Mononuclear cell (primary cell): ENCODE data around the gene IZUMO4. TPM values are rescaled to one million over a fixed set of nuclear protein-coding genes. Genes with fewer than 3 reads are reported as not detected.
"Not testable (repeated sequence)": the region's sequence is repeated elsewhere in the genome, so short reads cannot be mapped to it uniquely, and the experiment has no call there.

Experiments
- H3K27me3 ChIP-seq: 2 replicates; pipeline ENCODE4 v1.6.0; 2011; ENCODE audit warnings: low read length, control low read depth; ENCODE audit not compliant: insufficient read depth
- H3K4me1 ChIP-seq: 2 replicates; pipeline ENCODE4 v1.5.1; 2011; ENCODE audit warnings: mild to moderate bottlenecking, low read length, control low read depth; ENCODE audit not compliant: insufficient read depth
- H3K4me3 ChIP-seq: 2 replicates; pipeline ENCODE4 v1.5.1; 2011; ENCODE audit warnings: mild to moderate bottlenecking, low read length, moderate library complexity
- H3K9me3 ChIP-seq: 2 replicates; pipeline ENCODE4 v1.5.1; 2011; ENCODE audit warnings: low read depth, mild to moderate bottlenecking, control low read depth, low read length
- total RNA-seq: library from RNA; depleted of rRNA; stranded (reverse); fragments of >200 nt; gene quantifications from one replicate; pipeline ENCODE4 v1.2.3, GENCODE V29; 2012

IZUMO4 gene
- total RNA-seq, 1 donor, result 2.9 TPM

DNA sequence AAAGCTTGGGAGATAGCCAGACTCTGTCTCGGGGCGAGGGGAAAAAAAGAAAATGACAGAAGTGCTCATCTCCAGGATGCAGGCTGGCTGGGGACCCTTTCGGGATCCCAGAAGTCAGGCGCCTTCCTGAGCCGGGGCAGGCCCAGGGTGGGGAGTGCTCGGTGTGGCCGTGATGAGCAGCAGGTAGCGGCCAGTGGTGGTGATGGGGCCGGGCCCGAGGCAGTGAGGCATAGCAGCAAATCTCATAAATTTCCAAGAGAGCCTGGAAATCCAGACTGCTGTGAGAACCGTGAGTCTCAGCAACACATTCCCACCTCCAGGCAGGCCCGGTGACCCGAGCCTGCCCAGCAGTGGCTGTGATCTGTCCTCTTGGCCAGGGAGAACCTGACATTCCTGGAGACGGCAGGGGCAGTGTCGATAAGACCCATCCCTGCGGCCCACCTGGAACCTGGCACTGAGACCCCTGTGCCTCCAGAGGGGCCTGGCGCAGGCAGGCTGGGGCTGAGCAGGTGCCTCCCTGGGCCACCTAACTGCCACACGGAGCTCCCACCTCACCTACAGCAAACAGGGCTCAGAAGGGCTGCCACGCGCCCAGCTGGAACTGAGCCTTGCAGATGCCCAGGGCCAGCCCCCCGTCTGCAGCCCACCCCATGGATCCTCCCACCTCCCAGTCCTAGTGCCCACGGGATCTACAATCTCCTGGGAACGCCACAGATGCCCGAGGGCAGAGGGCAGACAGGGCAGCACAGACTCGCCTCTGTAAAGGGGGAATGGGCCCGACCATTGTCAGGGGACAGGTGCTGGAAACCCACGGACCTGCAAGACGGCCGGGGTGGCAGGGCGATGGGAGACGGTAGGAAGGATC is 23.4 kb downstream of the IZUMO4 start:
- no peak overlapping the region for H3K4me3 ChIP-seq
- H3K9me3 ChIP-seq, result no peaks in the 10 kb centered on the region
- H3K27me3 ChIP-seq, result no peaks in the 10 kb centered on the region
- H3K4me1 ChIP-seq, result no peaks in the 10 kb centered on the region

DNA sequence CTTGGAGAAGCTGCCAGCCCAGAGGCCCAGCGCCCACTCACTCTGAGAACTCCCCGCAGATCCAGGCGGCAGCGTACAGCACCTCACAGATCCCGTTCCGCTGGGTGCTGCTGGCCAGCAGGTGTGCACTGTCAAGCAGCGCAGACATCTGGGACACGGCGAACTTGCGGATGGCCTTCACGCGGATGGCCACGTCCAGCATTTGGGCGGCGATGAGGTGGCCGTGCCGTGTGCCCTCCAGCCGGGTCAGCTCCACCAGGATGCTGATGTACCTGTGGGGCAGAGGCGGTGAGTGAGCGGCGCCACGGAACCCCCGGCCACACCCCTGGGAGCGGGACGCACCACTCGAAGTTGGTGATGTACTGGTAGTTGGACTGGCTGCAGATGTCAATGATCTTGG is 24.1 kb downstream of the IZUMO4 start:
- Histone ChIP-seq H3K9me3 (no peaks in the 10 kb centered on the region), H3K4me3 (no peak overlapping the region), H3K4me1 (no peaks in the 10 kb centered on the region), H3K27me3 (no peaks in the 10 kb centered on the region)

DNA sequence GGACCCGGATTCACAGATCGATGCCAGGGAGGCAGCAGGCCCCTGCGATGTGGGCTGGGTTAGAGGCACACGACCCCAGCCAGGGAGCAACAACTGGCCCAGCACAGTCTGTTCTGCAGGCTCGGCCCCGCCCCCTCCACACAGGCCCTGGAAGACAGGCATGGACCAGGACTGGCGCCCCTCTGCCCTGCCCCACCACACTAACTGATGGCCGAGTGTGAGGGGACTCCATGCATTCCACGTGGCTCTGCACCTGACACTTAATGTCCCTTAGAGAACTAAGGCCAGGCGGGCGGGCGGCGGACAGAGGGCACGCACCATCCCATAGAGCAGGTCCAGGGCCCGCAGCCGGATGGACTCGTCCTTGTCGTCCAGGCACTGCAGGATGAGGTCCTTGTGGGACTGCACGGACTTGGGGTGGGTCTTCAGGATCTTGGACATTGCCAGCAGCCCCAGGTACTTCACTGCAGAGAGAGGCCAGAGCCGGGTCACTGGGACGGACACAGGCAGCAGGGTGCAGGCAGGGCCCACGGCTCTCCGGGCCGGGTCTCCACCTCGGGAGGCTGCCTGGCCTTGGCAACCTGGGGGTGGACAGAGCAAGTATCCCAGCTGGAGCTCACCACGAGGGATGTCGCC is 24.8 kb downstream of the IZUMO4 start:
- H3K9me3 ChIP-seq, result no peaks in the 10 kb centered on the region
- H3K4me3 ChIP-seq, result no peak overlapping the region
- no peaks in the 10 kb centered on the region for H3K4me1 ChIP-seq
- no peaks in the 10 kb centered on the region for H3K27me3 ChIP-seq

DNA sequence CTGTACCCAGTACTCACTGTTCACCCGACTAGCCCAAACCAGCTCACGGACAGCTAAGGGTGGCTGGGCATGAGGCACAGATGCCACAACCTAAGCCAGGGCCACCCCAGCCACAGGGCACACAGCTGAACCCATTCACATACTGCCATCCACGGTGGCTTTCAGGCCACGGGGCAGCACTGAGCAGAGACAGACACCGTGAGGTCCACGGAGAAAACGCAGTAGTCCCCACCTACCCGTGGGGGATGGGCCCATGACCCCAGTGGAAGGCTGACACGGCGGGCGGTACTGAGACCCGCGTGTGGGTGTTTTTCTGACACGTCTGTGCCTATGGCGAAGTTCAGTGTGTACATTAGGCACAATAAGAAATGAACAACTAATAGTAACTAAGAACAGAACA is 25.5 kb downstream of the IZUMO4 start:
- no peaks in the 10 kb centered on the region for H3K27me3 ChIP-seq

DNA sequence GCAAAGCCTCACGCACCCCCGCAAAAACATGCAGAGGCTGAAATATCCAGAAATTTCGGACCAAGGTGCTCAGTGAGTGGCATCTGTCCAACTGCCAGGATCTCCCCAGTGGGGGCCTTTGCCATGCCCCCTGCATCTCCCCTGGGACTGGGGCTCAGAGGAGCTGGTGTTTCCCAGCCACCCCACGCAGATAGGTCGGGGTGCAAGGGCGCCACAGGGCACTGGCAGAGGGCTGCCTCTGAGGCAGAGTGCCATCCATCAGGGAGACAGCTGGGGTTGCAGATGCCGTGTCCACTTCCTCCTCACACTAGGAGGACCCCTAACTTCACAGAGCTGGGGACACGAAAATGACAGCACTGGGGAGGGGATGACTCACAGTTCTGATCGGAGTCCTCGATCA is 26.3 kb downstream of the IZUMO4 start:
- H3K27me3 ChIP-seq, result no peaks in the 10 kb centered on the region
- no peaks in the 10 kb centered on the region for H3K9me3 ChIP-seq
- H3K4me1 ChIP-seq, result no peaks in the 10 kb centered on the region
- no peak overlapping the region for H3K4me3 ChIP-seq

More for the DNA sequence above, 25.5 kb downstream of the IZUMO4 start:
- Histone ChIP-seq H3K4me1 (no peaks in the 10 kb centered on the region), H3K4me3 (no peak overlapping the region), H3K9me3 (no peaks in the 10 kb centered on the region)

DNA sequence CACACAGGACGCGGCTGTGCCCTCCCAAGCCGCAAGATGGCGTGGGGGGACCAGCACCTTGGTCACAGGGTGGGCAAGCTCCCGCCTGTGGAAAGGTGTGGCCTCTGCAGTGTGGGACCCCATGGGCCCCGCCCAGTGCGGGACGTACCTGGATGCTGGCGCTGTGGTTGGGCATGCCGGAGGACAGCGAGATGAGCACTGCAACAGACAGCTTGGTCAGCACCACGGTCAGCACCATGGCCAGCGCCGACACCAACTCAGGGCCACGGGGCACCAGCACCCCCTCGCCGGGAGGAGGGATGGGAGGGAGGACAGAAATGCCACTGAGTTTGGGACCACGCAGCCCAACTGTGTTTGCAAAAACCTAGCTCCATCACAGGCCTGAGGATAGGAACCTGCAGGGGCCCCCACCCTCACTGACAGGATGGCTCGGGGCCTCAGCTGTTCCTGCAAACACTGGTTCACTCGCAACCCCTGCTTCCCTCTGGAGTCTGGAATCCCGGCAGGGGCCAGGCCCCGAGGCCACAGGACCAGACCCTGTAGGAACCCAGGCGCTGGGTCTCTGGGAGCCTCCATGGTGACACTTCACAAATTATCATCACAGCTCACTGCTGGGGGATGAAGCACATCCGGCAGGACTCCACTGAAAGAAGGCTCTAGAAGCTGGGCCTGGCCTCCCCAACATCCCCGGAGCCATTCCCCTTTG is 27.1 kb downstream of the IZUMO4 start:
- Histone ChIP-seq H3K4me3 (no peak overlapping the region), H3K9me3 (no peaks in the 10 kb centered on the region), H3K27me3 (no peaks in the 10 kb centered on the region), H3K4me1 (no peaks in the 10 kb centered on the region)

DNA sequence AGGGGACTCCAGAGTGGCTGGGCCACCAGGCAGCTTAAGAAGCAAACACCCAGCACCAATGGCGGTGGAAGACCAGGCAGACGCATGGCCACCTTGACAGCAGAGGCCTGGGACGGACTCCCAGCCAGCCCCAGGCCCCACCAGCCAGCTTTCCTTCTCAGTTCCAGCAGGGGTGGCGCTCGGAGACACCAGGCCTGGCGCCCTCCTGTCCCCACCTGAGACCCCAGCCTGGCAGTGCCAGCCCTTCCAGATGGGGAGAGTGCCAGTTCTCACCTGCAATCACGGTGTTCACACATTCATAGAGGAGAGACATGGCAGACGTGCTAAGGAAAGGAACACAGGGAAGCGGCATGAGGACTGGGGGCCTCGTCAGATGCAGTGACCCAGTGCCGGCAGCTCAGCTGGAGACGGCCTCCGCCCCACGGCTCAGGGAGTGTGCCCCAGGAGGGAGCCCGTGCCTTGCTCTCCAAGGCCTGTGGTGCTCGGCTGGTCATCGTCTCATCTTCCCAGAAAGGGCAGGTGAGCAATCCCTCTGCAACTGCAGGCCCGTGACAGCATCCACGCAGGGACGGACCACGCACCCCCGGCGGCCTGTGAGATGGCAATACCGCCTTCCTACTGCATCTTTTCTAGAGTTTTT is 30.3 kb downstream of the IZUMO4 start:
- Histone ChIP-seq H3K4me3 (no peak overlapping the region), H3K4me1 (no peaks in the 10 kb centered on the region), H3K9me3 (no peaks in the 10 kb centered on the region), H3K27me3 (no peaks in the 10 kb centered on the region)

DNA sequence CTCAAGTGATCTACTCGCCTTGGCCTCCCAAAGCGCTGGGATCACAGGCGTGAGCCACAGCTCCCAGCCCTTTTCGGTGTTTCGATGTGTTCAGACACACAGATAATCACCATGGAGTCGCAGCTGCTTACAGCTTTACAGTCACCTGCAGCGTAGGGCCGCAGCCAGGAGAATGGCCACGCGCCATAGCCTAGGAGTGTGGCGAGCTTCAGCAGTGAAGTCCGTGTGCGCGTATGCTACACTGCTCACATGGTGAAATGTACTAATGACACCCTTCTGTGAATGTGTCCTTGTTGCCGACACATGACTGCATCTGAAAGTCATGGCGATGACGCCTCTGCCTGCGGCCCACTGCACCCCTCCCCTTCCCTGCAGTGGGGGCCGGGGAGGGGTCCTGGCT is 31.0 kb downstream of the IZUMO4 start:
- H3K4me1 ChIP-seq, result no peaks in the 10 kb centered on the region
- H3K9me3 ChIP-seq, result no peaks in the 10 kb centered on the region
- no peaks in the 10 kb centered on the region for H3K27me3 ChIP-seq
- H3K4me3 ChIP-seq, result no peak overlapping the region

DNA sequence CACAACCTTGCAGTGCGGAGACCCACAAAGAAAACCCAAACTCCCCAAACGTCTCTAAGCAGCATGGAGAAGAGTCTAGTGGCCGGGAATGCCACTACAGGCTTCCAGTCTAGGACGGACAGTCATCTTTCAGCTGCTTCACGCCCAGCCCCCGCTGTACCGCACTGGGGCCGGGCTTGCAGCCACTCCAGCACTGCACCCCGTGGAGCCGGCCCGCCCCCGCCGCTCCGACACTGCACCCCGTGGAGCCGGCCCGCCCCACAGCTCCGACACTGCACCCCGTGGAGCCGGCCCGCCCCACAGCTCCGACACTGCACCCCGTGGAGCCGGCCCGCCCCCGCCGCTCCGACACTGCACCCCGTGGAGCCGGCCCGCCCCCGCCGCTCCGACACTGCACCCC is 31.5 kb downstream of the IZUMO4 start:
- not testable (repeated sequence) for H3K9me3 ChIP-seq, H3K4me3 ChIP-seq, H3K4me1 ChIP-seq, H3K27me3 ChIP-seq

DNA sequence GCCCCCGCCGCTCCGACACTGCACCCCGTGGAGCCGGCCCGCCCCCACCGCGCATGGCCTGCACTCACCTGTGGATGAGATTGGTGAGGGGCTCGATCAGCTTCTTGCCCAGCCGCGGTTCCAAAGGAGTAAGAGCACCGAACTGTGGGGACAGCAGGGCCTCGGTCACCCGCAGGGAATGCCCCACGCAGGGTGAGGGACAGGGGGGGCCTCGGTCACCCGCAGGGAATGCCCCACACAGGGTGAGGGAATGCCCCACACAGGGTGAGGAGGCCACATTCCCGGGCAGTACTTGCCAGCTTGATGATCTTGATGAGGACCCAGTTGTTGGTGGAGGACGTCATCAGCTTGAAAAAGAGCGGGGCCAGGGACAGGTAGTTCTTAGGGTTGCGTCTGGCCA is 32.3 kb downstream of the IZUMO4 start:
- H3K4me1 ChIP-seq, result no peaks in the 10 kb centered on the region
- no peaks in the 10 kb centered on the region for H3K27me3 ChIP-seq

DNA sequence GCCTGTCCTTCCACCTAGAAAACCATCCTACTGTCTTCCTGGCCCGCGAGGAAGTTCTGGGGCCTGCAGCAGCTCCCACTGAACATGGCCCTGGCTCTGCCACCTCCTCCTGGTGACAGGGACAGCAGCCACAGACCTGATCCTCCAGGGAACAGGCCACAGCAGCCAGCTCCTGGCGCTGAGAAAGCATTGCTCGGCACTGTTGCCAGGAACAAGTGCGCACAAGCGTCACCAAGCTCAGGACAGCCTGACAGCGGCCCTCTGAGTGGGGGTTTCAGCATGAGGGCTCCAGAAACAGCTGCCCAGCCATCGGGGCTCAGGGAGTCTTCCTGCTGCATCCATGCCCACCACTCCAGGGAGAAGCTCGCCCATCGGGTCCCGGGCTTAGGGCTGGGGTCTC is 32.8 kb downstream of the IZUMO4 start:
- Histone ChIP-seq H3K27me3 (no peaks in the 10 kb centered on the region), H3K4me1 (no peaks in the 10 kb centered on the region), H3K9me3 (no peaks in the 10 kb centered on the region), H3K4me3 (no peak overlapping the region)

More for the DNA sequence above, 32.3 kb downstream of the IZUMO4 start:
- no peaks in the 10 kb centered on the region for H3K9me3 ChIP-seq
- H3K4me3 ChIP-seq, result no peak overlapping the region

DNA sequence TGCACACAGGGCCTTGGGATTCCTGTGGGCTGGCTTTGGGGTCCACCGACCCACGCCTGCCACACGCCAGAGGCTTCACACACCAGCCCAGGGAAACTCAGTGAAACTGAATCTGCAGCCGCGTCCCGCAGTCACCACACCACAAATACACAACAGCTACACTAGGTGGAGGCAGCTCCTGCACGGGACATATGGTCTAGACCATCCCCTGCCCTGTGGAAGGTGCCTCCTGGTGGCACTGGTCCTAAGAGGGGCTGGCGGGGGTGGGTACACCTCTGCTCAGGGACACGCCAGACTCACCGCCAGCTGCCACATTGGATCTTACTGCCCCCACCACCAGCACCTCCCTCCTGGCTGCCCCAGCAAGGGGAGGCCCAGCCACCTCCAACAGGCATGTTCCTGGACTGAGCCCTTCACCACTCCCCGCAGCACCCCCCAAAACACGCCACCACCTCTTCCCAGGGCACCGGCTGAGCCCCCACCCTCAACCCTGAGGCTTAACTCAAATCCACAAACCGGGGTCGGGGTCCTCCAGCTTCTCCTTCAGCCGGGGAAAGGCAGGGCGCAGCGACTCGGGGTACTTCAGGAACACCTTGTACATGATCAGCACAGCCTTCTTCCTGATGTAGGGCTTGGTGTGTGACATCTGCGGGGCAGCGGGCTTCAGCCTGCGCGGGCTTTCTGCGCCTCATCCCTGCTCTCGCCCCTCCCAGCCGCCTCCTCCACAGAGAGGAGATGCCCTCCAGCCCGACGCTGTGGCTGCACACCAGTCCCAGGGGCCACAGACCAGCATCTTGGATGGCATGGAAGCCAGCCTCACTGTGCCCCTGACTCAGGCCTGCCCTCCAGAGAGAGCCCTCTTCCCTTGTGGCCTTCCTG is 33.4 kb downstream of the IZUMO4 start:
- H3K27me3 ChIP-seq, result no peaks in the 10 kb centered on the region
- H3K9me3 ChIP-seq, result no peaks in the 10 kb centered on the region
- no peak overlapping the region for H3K4me3 ChIP-seq
- no peaks in the 10 kb centered on the region for H3K4me1 ChIP-seq

DNA sequence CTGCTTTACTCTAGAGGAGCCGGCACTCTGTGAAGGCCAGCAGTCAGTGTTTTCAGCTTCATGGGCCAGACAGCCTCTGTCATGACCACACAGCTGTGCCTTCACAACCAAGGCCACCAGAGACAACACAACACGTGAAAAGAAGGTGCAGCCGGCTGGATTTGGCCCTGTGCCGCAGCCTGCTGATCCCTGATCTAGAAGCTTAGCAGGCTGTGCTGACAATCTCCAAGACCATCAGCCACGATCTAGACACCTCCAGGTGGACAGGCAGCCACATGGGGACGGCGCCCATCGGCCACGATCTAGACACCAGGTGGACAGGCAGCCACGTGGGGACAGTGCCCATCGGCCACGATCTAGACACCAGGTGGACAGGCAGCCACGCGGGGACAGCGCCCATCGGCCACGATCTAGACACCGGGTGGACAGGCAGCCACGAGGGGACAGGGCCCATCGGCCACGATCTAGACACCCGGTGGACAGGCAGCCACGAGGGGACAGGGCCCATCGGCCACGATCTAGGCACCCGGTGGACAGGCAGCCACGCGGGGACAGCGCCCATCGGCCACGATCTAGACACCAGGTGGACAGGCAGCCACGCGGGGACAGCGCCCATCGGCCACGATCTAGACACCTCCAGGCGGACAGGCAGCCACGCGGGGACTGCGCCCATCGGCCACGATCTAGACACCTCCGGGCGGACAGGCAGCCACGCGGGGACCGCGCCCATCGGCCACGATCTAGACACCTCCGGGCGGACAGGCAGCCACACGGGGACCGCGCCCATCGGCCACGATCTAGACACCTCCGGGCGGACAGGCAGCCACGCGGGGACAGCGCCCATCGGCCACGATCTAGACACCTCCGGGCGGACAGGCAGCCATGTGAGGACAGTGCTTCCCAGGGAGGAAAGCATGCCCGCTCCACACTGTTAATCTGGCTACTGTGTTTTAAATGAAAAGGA is 34.6 kb downstream of the IZUMO4 start:
- H3K27me3 ChIP-seq, H3K4me3 ChIP-seq, H3K9me3 ChIP-seq, H3K4me1 ChIP-seq: not testable (repeated sequence)
